Mesenchymal stem cell (in vitro differentiated cells and primary cell): Measurements from ENCODE around the gene IL16.
A peak's percentile ranks its signal among the peaks of the same experiment; 100 is the strongest.

Experiments used
- DNase-seq: peaks from one replicate; pipeline ENCODE4 v3.0.0-alpha.2; 2013
- H2AFZ ChIP-seq: one replicate; pipeline ENCODE4 v1.6.1; 2013; ENCODE audit warnings: low read depth, mild to moderate bottlenecking, control low read depth, inconsistent platforms, low read length, moderate library complexity
- H2AK5ac ChIP-seq: 2 replicates; pipeline ENCODE4 v1.6.1; 2013; ENCODE audit warnings: low read length, moderate library complexity, mild to moderate bottlenecking, inconsistent platforms; ENCODE audit not compliant: severe bottlenecking
- H2BK120ac ChIP-seq: one replicate; pipeline ENCODE4 v1.6.1; 2013; ENCODE audit warnings: low read depth, mild to moderate bottlenecking, inconsistent platforms, low read length, moderate library complexity
- H2BK12ac ChIP-seq, 2 experiments: one replicate each; pipeline ENCODE4 v1.6.1; 2013; ENCODE audit warnings: inconsistent platforms in 2 of 2, low read length in 2 of 2, mild to moderate bottlenecking in 2 of 2, moderate library complexity in 2 of 2, control low read depth in 1 of 2
- H2BK15ac ChIP-seq: one replicate; pipeline ENCODE4 v1.6.1; 2013; ENCODE audit warnings: mild to moderate bottlenecking, low read depth, inconsistent platforms; ENCODE audit not compliant: poor library complexity, severe bottlenecking
- H2BK5ac ChIP-seq: 2 replicates; pipeline ENCODE4 v1.6.1; 2013; ENCODE audit warnings: low read depth, mild to moderate bottlenecking, low read length, control low read depth, inconsistent platforms; ENCODE audit not compliant: poor library complexity, severe bottlenecking
- H3K14ac ChIP-seq, 2 experiments: one replicate each; pipeline ENCODE4 v1.6.1; 2013; ENCODE audit warnings: inconsistent platforms in 2 of 2, low read length in 2 of 2, control low read depth in 1 of 2, mild to moderate bottlenecking in 1 of 2, moderate library complexity in 1 of 2
- H3K18ac ChIP-seq, 2 experiments: one replicate each; pipeline ENCODE4 v1.6.1; 2013; ENCODE audit warnings: inconsistent platforms in 2 of 2, low read length in 2 of 2, control low read depth in 1 of 2, low read depth in 1 of 2, mild to moderate bottlenecking in 1 of 2
- H3K23ac ChIP-seq, 2 experiments: one replicate each; pipeline ENCODE4 v1.6.1; 2013; ENCODE audit warnings: inconsistent platforms in 2 of 2, low read length in 2 of 2, mild to moderate bottlenecking in 2 of 2, moderate library complexity in 2 of 2, control low read depth in 1 of 2
- H3K27ac ChIP-seq: 2 replicates; pipeline ENCODE4 v1.5.1; 2013; ENCODE audit warnings: mild to moderate bottlenecking, moderate library complexity, low read length, control low read depth, inconsistent platforms; ENCODE audit not compliant: poor library complexity, severe bottlenecking
- H3K27me3 ChIP-seq, 2 experiments: 2 replicates each; pipeline versions ENCODE4 v1.6.1 to v1.7.0; 2013; ENCODE audit warnings: low read length in 2 of 2, mild to moderate bottlenecking in 2 of 2, moderate library complexity in 2 of 2, control low read depth in 1 of 2, inconsistent platforms in 1 of 2; ENCODE audit not compliant: control insufficient read depth in 1 of 2, insufficient read depth in 1 of 2
- H3K36me3 ChIP-seq, 2 experiments: 2 replicates each; pipeline versions ENCODE4 v1.6.1 to v1.7.0; 2013; ENCODE audit warnings: low read length in 2 of 2, control low read depth in 1 of 2, inconsistent platforms in 1 of 2, low read depth in 1 of 2, mild to moderate bottlenecking in 1 of 2; ENCODE audit not compliant: insufficient read depth in 2 of 2, control insufficient read depth in 1 of 2
- H3K4ac ChIP-seq, 2 experiments: one replicate each; pipeline ENCODE4 v1.6.1; 2013; ENCODE audit warnings: inconsistent platforms in 2 of 2, low read length in 2 of 2, mild to moderate bottlenecking in 2 of 2, moderate library complexity in 2 of 2, control low read depth in 1 of 2, low read depth in 1 of 2
- H3K4me1 ChIP-seq: 2 replicates; pipeline ENCODE4 v1.6.1; 2013; ENCODE audit warnings: low read depth, low read length, control low read depth; ENCODE audit not compliant: control insufficient read depth, insufficient read depth
- H3K4me2 ChIP-seq: 2 replicates; pipeline ENCODE4 v1.6.1; 2013; ENCODE audit warnings: low read length, mild to moderate bottlenecking, inconsistent platforms; ENCODE audit not compliant: poor library complexity, severe bottlenecking
- H3K4me3 ChIP-seq, 2 experiments: 2 replicates each; pipeline versions ENCODE4 v1.5.1 to v1.7.0; 2013; ENCODE audit warnings: low read length in 2 of 2, mild to moderate bottlenecking in 2 of 2, control low read depth in 1 of 2, low read depth in 1 of 2; ENCODE audit not compliant: insufficient read depth in 1 of 2
- H3K79me1 ChIP-seq: replicated peaks from 2 replicates; pipeline ENCODE4 v1.6.1; 2013; ENCODE audit warnings: mild to moderate bottlenecking, control low read depth, low read length, inconsistent platforms; ENCODE audit not compliant: poor library complexity, severe bottlenecking
- H3K9ac ChIP-seq: 2 replicates; pipeline ENCODE4 v1.7.0; 2013; ENCODE audit warnings: mild to moderate bottlenecking, low read length, moderate library complexity
- H3K9me3 ChIP-seq: 2 replicates; pipeline ENCODE4 v1.7.0; 2013; ENCODE audit warnings: mild to moderate bottlenecking, low read length; ENCODE audit not compliant: control insufficient read depth
- H4K8ac ChIP-seq: one replicate; pipeline ENCODE4 v1.6.1; 2013; ENCODE audit warnings: inconsistent platforms, mild to moderate bottlenecking, low read length, moderate library complexity
- H4K91ac ChIP-seq: one replicate; pipeline ENCODE4 v1.6.1; 2013; ENCODE audit warnings: mild to moderate bottlenecking, low read length, inconsistent platforms
- WGBS: methylation state at CpG from one replicate; pipeline ENCODE4 v1.1.7; 2013; ENCODE audit warnings: mixed read lengths; 5-methylcytosine and 5-hydroxymethylcytosine counted together

Gene IL16

GRCh38 chr15:81222007-81222406, 25.3 kb downstream of the IL16 start:
- WGBS: 76% methylated on average over 3 of the region's 3 CpGs
- no peak overlapping the region for H2BK12ac ChIP-seq

GRCh38 chr15:81223346-81223971, 26.8 kb downstream of the IL16 start:
- H3K14ac ChIP-seq: no peak overlapping the region
- no peak overlapping the region for H3K23ac ChIP-seq
- H3K9ac ChIP-seq: no peak overlapping the region
- no peak overlapping the region for H2AFZ ChIP-seq
- no peak overlapping the region for H3K4me2 ChIP-seq
- H2BK120ac ChIP-seq: no peak overlapping the region
- H2BK15ac ChIP-seq: no peak overlapping the region
- H2AK5ac ChIP-seq: no peak overlapping the region
- WGBS: 53% methylated on average over 2 of the region's 2 CpGs
- no peaks in the 10 kb centered on the region for H3K36me3 ChIP-seq
- no peak overlapping the region for H3K27ac ChIP-seq
- no peak overlapping the region for H3K18ac ChIP-seq
- H3K4me1 ChIP-seq: no peaks in the 10 kb centered on the region
- H4K91ac ChIP-seq: no peak overlapping the region
- H2BK5ac ChIP-seq: no peak overlapping the region
- no peaks in the 10 kb centered on the region for H3K9me3 ChIP-seq
- no peak overlapping the region for H3K4ac ChIP-seq
- no peak overlapping the region for H4K8ac ChIP-seq
- no peak overlapping the region for H3K4me3 ChIP-seq
- DNase-seq: no peak
- H2BK12ac ChIP-seq: no peak overlapping the region
- no peaks in the 10 kb centered on the region for H3K27me3 ChIP-seq
- H3K79me1 ChIP-seq: no peaks in the 10 kb centered on the region

More at GRCh38 chr15:81222007-81222406, 25.3 kb downstream of the IL16 start:
- Histone ChIP-seq H3K4me2 (no peak overlapping the region), H2BK15ac (no peak overlapping the region), H3K27ac (no peak overlapping the region), H3K9ac (peak overlapping the region; percentile 7), H3K23ac (no peak overlapping the region), H3K36me3 (no peaks in the 10 kb centered on the region), H3K4me3 (no peak overlapping the region), H2BK120ac (no peak overlapping the region), H3K4me1 (no peaks in the 10 kb centered on the region), H3K4ac (no peak overlapping the region), H4K91ac (no peak overlapping the region), H3K18ac (no peak overlapping the region), H2BK5ac (no peak overlapping the region), H2AK5ac (no peak overlapping the region), H4K8ac (no peak overlapping the region), H3K9me3 (no peaks in the 10 kb centered on the region), H2AFZ (no peak overlapping the region), H3K27me3 (no peaks in the 10 kb centered on the region), H3K14ac (no peak overlapping the region), H3K79me1 (no peaks in the 10 kb centered on the region)
- DNase-seq: no peak

GRCh38 chr15:81224232-81224631, 27.6 kb downstream of the IL16 start:
- H3K27me3 ChIP-seq: no peaks in the 10 kb centered on the region
- H3K4me1 ChIP-seq: no peaks in the 10 kb centered on the region
- H4K91ac ChIP-seq: no peak overlapping the region
- H2BK15ac ChIP-seq: no peak overlapping the region
- DNase-seq: no peak
- H3K4ac ChIP-seq: no peak overlapping the region
- H3K4me2 ChIP-seq: no peak overlapping the region
- H2AFZ ChIP-seq: no peak overlapping the region
- H2AK5ac ChIP-seq: no peak overlapping the region
- no peak overlapping the region for H3K27ac ChIP-seq
- no peak overlapping the region for H3K18ac ChIP-seq
- no peak overlapping the region for H2BK5ac ChIP-seq
- no peaks in the 10 kb centered on the region for H3K9me3 ChIP-seq
- no peak overlapping the region for H3K9ac ChIP-seq
- H3K36me3 ChIP-seq: no peaks in the 10 kb centered on the region
- no peak overlapping the region for H2BK12ac ChIP-seq
- H3K79me1 ChIP-seq: no peaks in the 10 kb centered on the region
- H3K14ac ChIP-seq: no peak overlapping the region
- H3K23ac ChIP-seq: no peak overlapping the region
- no peak overlapping the region for H2BK120ac ChIP-seq
- H3K4me3 ChIP-seq: no peak overlapping the region
- H4K8ac ChIP-seq: no peak overlapping the region
- 71% methylated on average over 1 of the region's 1 CpG for WGBS

GRCh38 chr15:81225161-81225671, 28.5 kb downstream of the IL16 start:
- Histone ChIP-seq H4K91ac (no peak overlapping the region), H3K27ac (no peak overlapping the region), H2BK15ac (no peak overlapping the region), H3K79me1 (no peaks in the 10 kb centered on the region), H3K9me3 (no peaks in the 10 kb centered on the region), H3K36me3 (no peaks in the 10 kb centered on the region), H3K27me3 (no peaks in the 10 kb centered on the region), H2BK5ac (no peak overlapping the region), H2BK120ac (no peak overlapping the region), H2AK5ac (no peak overlapping the region), H4K8ac (no peak overlapping the region), H3K4me2 (no peak overlapping the region), H2BK12ac (no peak overlapping the region), H2AFZ (no peak overlapping the region), H3K23ac (no peak overlapping the region), H3K4me3 (no peak overlapping the region), H3K4me1 (no peaks in the 10 kb centered on the region), H3K9ac (peak overlapping the region; percentile 29), H3K18ac (no peak overlapping the region), H3K4ac (no peak overlapping the region), H3K14ac (no peak overlapping the region)
- WGBS: 75% methylated on average over 10 of the region's 10 CpGs
- no peak for DNase-seq
